ENCODE data around the gene ZDHHC11B. TPM values are rescaled to one million over a fixed set of nuclear protein-coding genes. Genes with fewer than 3 reads are reported as not detected.
"Not testable (repeated sequence)": the region's sequence is repeated elsewhere in the genome, so short reads cannot be mapped to it uniquely, and the experiment has no call there.

The ZDHHC11B gene
- 1 to 10 TPM in 1 of 2 donors, under 1 TPM in 1; 0.55 to 3.0 TPM for total RNA-seq

- H3K36me3 ChIP-seq; H3K27ac ChIP-seq; intact Hi-C loops (cut with DNase I); H3K4me1 ChIP-seq (replicated peaks); H3K27me3 ChIP-seq (replicated peaks; ENCODE audit: insufficient read depth); H3K9me3 ChIP-seq: not testable (repeated sequence)
- peak; percentile 46 for TF ChIP-seq POLR2AphosphoS5 (IDR thresholded peaks at IDR 0.05)
- peak; percentile 58 for TF ChIP-seq POLR2A (IDR thresholded peaks at IDR 0.05)
- peak; percentile 84 for DNase-seq (ENCODE audit: low spot score)
- peak within 1 kb of the TSS; percentile 47 to 53 for H3K4me3 ChIP-seq
- WGBS: 0% methylated on average over 49 of the region's 101 CpGs
Observed at GRCh38 chr5:784428-785177, at the start of gene ZDHHC11B. TSS of gene ZDHHC11B (minus strand) at chr5:784729. CDS start at chr5:766919, 17,810 bp downstream.

GRCh38 chr5:834013-834412, 49.5 kb upstream of the ZDHHC11B start:
- H3K4me3 ChIP-seq; H3K9me3 ChIP-seq; DNase-seq (ENCODE audit: low spot score); H3K27ac ChIP-seq; intact Hi-C loops (cut with DNase I); H3K36me3 ChIP-seq; H3K4me1 ChIP-seq (replicated peaks); H3K27me3 ChIP-seq (replicated peaks; ENCODE audit: insufficient read depth): not testable (repeated sequence)
- 79% methylated on average over 2 of the region's 2 CpGs for WGBS

GRCh38 chr5:828194-828593, 43.7 kb upstream of the ZDHHC11B start:
- H3K36me3 ChIP-seq; DNase-seq (ENCODE audit: low spot score); H3K27ac ChIP-seq; intact Hi-C loops (cut with DNase I); H3K4me1 ChIP-seq (replicated peaks); H3K9me3 ChIP-seq; H3K4me3 ChIP-seq; H3K27me3 ChIP-seq (replicated peaks; ENCODE audit: insufficient read depth): not testable (repeated sequence)
- WGBS: 95% methylated on average over 18 of the region's 19 CpGs

- 47% methylated on average over 1 of the region's 1 CpG for WGBS
- H3K4me3 ChIP-seq; H3K4me1 ChIP-seq (replicated peaks); H3K9me3 ChIP-seq; DNase-seq (ENCODE audit: low spot score); H3K27ac ChIP-seq; intact Hi-C loops (cut with DNase I); H3K36me3 ChIP-seq; H3K27me3 ChIP-seq (replicated peaks; ENCODE audit: insufficient read depth): not testable (repeated sequence)
Observed at GRCh38 chr5:825544-825943, 41.0 kb upstream of the ZDHHC11B start.

GRCh38 chr5:821504-821903, 37.0 kb upstream of the ZDHHC11B start:
- Histone ChIP-seq H3K36me3 (no peaks in the 10 kb centered on the region), H3K4me3 (no peak overlapping the region), H3K27me3 (replicated peaks; ENCODE audit: insufficient read depth) (no peaks in the 10 kb centered on the region), H3K4me1 (replicated peaks) (no peaks in the 10 kb centered on the region), H3K9me3 (no peaks in the 10 kb centered on the region), H3K27ac (no peak overlapping the region)
- 66% methylated on average over 8 of the region's 8 CpGs for WGBS
- intact Hi-C loops (cut with DNase I): no loop called here
- TF ChIP-seq CTCF (IDR thresholded peaks at IDR 0.05) (peak in 1 of 4 experiments; percentile 22), POLR2A (IDR thresholded peaks at IDR 0.05) (no peak)
- no peak for DNase-seq (ENCODE audit: low spot score)

GRCh38 chr5:820245-820644, 35.7 kb upstream of the ZDHHC11B start:
- no peaks in the 10 kb centered on the region for H3K9me3 ChIP-seq
- no peak overlapping the region for H3K27ac ChIP-seq
- intact Hi-C loops (cut with DNase I): no loop called here
- H3K36me3 ChIP-seq: no peaks in the 10 kb centered on the region
- TF ChIP-seq POLR2A (IDR thresholded peaks at IDR 0.05) (no peak), POLR2AphosphoS5 (IDR thresholded peaks at IDR 0.05) (no peak), CTCF (IDR thresholded peaks at IDR 0.05) (no peak)
- 73% methylated on average over 3 of the region's 3 CpGs for WGBS
- no peak overlapping the region for H3K4me3 ChIP-seq
- no peaks in the 10 kb centered on the region for H3K4me1 ChIP-seq (replicated peaks)
- DNase-seq (ENCODE audit: low spot score): no peak
- no peaks in the 10 kb centered on the region for H3K27me3 ChIP-seq (replicated peaks; ENCODE audit: insufficient read depth)

- H3K27me3 ChIP-seq (replicated peaks; ENCODE audit: insufficient read depth): no peaks in the 10 kb centered on the region
- DNase-seq (ENCODE audit: low spot score): no peak
- no peak overlapping the region for H3K27ac ChIP-seq
- TF ChIP-seq POLR2A (IDR thresholded peaks at IDR 0.05): no peak
- TF ChIP-seq POLR2AphosphoS5 (IDR thresholded peaks at IDR 0.05): no peak
- TF ChIP-seq CTCF (IDR thresholded peaks at IDR 0.05): no peak
- H3K4me1 ChIP-seq (replicated peaks): no peaks in the 10 kb centered on the region
- no peaks in the 10 kb centered on the region for H3K9me3 ChIP-seq
- intact Hi-C loops (cut with DNase I): no loop called here
- no peak overlapping the region for H3K4me3 ChIP-seq
- H3K36me3 ChIP-seq: no peaks in the 10 kb centered on the region
- WGBS: 83% methylated on average over 3 of the region's 3 CpGs
Observed at GRCh38 chr5:819078-819477, 34.5 kb upstream of the ZDHHC11B start.

All from prostate gland (tissue), 2 donors.